ENCODE results near the gene CDKAL1.

- TF ChIP-seq CTCF (IDR thresholded peaks at IDR 0.05) (no peak), USF1 (CRISPR knock-in tag; IDR thresholded peaks at IDR 0.05) (no peak), ZMAT4 (CRISPR knock-in tag; IDR thresholded peaks at IDR 0.05) (no peak), FOXP4 (CRISPR knock-in tag; IDR thresholded peaks at IDR 0.05) (no peak), SP1 (CRISPR knock-in tag; conservative IDR thresholded peaks at IDR 0.05) (no peak), ZNF671 (CRISPR knock-in tag; IDR thresholded peaks at IDR 0.05) (no peak), ZNF281 (CRISPR knock-in tag; IDR thresholded peaks at IDR 0.05) (no peak), IRF1 (CRISPR knock-in tag; IDR thresholded peaks at IDR 0.05) (no peak), NFYB (CRISPR knock-in tag; conservative IDR thresholded peaks at IDR 0.05; ENCODE audit: low read depth) (no peak)
These were observed 37.0 kb downstream of the CDKAL1 start for GRCh38 chr6:20571261-20571660.
